OCI-LY3 (cell line): ENCODE measurements around the gene TRIM46.

Experiments
- EZH2phosphoT487 ChIP-seq: fragments of 200-600 bp; shearing (Covaris generic); IDR thresholded peaks from 2 replicates; pipeline ENCODE4 v1.6.1; 2018; ENCODE audit warnings: antibody characterized with exemption, mixed run types, low read depth
- TF ChIP-seq, protein P1 (sequence below): fragments of 200-600, 300-600 bp; sonication (generic); IDR thresholded peaks from 2 replicates; pipeline ENCODE4 v1.5.1; 2014; ENCODE audit warnings: antibody characterized with exemption, low read length, low read depth

DNA sequence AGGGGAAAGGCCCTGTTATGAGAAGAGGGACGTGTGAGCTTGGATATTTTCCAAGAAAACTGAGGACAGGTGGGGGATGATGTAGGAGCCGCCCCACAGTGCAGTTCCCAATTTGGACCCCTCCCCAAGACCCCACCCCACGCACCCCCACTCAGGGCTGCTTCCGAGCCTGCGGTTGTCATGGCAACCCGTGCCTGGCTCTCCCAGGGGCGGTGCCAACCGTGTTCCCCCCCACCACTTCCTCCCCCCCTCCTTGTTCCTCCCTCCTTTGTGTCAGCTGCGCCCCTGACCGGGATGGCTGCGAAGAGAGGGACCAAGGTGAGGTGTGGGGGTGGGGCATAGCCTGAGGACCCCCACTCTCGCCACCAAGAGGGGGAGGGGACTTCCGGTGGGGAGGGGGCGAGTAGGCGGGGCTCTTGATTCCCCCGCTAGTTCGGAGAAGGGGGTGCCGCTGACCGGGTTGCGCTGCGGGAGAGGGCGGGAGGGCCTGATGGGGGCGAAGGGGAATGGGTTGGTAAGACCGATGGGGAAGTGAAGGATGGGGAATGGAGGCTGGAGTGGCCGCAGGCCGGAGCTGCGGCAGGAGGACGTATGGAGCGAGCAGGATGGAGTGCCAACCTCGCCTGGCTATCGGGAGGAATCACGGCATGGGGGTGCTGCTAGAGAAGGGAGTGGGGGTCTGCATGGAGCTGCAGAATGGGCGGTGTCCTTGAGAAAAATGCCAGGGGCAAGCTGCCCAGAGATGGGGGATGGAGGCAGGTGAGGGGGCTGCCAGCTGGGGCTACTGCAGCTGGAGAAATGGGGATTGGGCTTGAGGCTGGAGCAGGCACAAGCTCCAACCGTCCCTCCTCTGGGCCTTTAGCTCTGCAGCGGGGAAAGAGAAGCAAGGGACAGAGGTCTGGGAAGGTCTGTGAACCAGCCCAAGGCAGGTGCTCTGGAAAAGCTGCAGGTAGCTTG lies 953 bp downstream of the TRIM46 start:
- TF ChIP-seq EZH2phosphoT487 = no peak
- TF ChIP-seq, protein P1, sequence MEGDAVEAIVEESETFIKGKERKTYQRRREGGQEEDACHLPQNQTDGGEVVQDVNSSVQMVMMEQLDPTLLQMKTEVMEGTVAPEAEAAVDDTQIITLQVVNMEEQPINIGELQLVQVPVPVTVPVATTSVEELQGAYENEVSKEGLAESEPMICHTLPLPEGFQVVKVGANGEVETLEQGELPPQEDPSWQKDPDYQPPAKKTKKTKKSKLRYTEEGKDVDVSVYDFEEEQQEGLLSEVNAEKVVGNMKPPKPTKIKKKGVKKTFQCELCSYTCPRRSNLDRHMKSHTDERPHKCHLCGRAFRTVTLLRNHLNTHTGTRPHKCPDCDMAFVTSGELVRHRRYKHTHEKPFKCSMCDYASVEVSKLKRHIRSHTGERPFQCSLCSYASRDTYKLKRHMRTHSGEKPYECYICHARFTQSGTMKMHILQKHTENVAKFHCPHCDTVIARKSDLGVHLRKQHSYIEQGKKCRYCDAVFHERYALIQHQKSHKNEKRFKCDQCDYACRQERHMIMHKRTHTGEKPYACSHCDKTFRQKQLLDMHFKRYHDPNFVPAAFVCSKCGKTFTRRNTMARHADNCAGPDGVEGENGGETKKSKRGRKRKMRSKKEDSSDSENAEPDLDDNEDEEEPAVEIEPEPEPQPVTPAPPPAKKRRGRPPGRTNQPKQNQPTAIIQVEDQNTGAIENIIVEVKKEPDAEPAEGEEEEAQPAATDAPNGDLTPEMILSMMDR = no peak
